GM18867 (cell line): ENCODE measurements around the gene SUPT3H.
"Not testable (repeated sequence)": the region's sequence is repeated elsewhere in the genome, so short reads cannot be mapped to it uniquely, and the experiment has no call there.

Experiments used
- ATAC-seq: cut with Tn5 transposase; IDR thresholded peaks from one replicate; pipeline ENCODE4 v1.9.1; 2021; ENCODE audit warnings: mild to moderate bottlenecking, moderate library complexity; ENCODE audit not compliant: unreplicated experiment

SUPT3H gene

DNA sequence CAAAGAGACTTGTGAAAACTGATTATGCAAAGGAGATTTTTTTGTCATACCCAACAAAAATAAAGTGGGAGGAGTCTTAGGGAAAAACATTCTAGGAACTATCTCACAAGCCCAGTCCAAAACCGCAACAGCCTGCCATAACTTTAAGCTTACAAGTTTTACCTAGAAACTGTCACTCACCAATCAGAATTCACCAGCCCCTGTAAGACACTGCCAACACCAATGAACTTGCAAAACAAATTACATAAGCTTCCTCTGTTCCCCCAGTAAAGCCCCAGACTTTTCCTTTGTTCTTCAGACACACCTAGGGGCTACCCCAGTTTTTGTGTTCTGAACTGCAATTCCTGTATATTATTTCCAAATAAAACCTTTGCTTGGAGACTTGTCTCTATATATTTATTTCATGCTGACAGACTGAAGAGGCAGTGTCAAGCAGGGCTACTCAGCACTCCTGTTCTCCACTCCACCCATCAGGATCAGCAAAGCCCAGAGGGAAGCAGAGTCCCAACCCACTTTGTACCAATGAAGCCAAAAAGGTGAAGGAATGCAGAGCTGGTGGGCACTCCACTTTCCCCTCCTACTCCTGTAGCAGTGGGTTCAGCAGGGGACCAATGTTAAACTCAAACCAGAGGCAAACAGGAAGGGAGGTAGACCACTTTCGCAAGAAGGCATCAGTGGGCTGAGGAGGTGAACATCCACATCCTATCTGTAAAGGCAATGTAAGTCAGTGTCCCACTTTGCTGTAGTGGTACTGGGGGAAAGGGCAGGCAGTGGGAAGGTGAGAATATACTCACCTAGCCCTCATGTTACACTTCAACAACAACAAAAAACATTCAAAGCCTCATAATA lies 192.1 kb downstream of the SUPT3H start:
- no peak for ATAC-seq

GRCh38 chr6:45184937-45185336 lies 192.8 kb downstream of the SUPT3H start:
- ATAC-seq = no peak

DNA sequence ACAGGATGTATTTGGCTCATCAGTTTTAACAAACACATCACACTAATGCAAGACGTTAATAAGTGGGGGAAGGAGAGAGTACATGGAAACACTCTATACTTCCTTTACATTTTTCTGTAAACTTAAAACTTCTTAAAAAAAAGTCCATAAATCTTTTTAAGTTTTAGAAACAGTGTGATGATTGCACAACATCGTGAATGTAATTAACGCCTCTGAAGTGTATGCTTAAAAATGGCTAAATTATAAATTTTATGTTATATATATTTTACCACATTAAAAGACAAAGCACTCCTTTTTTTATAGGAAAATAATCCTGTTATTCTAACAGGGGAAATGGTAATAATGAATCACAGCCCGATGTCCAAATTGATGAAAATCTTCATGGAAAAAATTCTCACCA lies 193.7 kb downstream of the SUPT3H start:
- no peak for ATAC-seq

GRCh38 chr6:45176373-45176772 lies 201.4 kb downstream of the SUPT3H start:
- ATAC-seq = not testable (repeated sequence)

DNA sequence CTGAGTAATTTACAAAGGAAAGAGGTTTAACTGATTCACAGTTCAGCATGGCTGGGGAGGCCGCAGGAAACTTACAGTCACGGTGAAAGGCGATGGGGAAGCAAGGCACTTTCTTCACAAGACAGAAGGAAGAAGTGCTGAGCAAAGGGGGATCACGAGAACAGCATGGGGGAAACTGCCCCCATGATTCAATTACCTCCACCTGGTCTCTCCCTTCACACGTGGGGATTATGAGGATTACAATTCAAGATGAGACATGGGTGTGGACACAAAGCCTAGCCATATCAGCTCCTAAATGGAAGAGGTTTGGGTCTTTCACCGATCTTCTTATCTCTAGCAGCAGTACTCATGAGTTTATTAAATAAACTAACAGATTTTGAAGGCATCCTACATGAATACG lies 202.5 kb downstream of the SUPT3H start:
- no peak for ATAC-seq

- ATAC-seq = no peak
These were observed 203.7 kb downstream of the SUPT3H start for GRCh38 chr6:45174045-45174444.

- no peak for ATAC-seq
These were observed 206.4 kb downstream of the SUPT3H start for GRCh38 chr6:45171380-45171779.

DNA sequence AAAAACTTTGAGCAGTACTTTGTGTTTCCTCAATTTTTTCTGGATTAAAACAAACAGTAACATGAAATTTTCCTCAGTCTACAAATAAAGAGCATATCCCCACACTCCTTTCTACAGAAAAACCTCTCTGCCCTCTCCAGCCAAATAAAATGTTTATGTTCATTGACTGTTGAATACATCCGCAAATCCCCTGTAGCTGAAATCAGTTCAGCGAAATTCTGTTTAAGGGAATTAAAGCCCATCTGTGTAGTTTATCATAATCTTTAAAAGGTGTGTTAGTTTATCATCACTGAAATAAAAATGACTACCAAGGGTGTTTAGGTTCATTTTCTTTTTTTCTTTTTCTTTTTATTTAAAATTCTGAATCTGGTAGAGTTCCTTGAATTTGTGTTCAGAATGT lies 207.4 kb downstream of the SUPT3H start:
- no peak for ATAC-seq

GRCh38 chr6:45169815-45170214 lies 207.9 kb downstream of the SUPT3H start:
- no peak for ATAC-seq

GRCh38 chr6:45163952-45164766 lies 213.6 kb downstream of the SUPT3H start:
- ATAC-seq = no peak

GRCh38 chr6:45160305-45160704 lies 217.4 kb downstream of the SUPT3H start:
- no peak for ATAC-seq

DNA sequence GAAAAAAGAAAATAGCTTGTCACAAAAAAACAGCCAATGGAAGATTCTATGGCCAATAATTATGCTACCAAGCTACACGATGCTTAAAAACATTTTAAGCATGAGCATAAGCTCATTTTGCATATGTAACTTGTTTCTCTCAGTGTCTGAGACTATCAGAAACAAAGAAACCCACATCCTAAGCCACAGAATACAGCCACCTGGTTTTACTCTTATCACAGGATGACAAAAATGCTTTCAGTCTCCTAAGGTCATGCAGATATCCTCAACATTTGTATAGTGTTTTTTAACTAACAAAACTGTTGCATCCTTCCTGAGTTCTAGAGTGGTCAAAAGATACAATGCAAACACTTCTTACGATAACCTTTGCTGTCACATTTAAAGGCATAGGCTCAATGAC lies 221.7 kb downstream of the SUPT3H start:
- ATAC-seq = peak; percentile 99

DNA sequence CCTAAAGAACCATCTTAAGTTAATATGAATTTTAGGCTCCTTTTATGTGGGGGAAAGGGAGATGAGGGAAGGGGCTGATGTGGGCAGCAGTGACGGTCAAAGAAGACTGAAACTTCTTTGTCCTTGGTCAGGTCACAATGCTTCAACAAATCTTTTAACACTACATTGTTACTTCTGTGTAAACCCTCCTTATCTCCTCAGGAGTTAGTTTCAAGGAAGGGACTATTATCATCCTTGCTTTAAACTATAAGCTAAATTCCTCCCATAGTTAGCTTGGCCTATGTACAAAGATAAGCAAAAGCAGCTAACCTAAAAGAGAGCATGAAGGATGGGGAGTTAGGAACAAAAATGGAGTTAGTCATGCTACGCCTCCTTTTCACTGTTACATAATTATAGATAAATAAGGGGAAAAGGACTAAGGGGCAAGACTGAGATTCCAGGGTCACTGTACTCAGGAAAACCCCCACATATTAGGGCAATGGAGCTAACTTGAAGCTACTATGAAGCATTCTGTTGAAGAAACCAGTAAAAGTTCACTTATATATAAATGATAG lies 222.3 kb downstream of the SUPT3H start:
- ATAC-seq = no peak

DNA sequence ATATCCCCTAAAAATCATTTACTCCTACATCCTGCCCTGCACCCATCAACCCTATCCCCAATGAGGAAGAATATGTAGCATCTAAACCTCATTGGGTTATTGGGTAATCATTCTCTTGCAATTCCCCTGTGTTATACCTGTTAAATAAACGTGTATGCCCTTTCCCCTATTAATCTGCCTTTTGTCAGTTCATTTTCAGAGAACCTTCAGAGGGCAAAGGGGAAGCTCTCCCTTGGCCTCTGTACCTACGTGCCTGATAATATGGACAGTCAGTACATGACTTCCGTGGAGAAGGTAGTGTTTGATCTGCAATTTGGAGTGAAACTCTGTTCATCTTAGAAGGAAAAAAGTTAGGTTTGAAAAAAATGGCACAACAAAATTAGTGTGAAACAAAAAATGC lies 223.1 kb downstream of the SUPT3H start:
- ATAC-seq = no peak

DNA sequence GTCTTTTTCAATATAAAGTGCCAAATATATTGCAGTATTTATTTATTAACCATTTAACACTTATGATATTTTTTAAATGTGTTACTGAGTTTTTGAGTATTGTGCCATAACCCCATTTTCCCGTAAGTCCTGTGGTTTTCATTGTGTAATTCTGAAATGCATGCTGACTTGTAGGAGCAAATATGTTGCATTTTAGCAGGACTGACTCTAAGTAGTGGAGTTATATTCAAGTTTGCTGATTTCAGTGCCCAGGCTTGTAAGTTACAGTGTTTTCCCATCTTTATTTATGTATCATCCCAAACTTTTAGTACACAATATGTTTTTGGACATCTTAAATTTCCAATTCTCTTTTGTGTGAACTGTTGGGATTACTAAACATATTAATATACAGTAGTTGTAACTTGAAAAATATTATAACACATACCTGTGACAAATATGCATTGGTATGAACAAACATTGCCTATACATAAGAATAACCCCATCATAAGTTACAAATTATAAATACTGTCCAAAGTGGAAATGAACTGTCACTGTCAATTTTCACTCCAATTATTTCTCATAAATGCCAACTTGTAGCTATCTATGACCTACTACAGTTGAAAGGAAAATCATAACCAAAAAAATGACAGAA lies 228.9 kb downstream of the SUPT3H start:
- no peak for ATAC-seq

- ATAC-seq = no peak
These were observed 229.5 kb downstream of the SUPT3H start for GRCh38 chr6:45148278-45148677.

DNA sequence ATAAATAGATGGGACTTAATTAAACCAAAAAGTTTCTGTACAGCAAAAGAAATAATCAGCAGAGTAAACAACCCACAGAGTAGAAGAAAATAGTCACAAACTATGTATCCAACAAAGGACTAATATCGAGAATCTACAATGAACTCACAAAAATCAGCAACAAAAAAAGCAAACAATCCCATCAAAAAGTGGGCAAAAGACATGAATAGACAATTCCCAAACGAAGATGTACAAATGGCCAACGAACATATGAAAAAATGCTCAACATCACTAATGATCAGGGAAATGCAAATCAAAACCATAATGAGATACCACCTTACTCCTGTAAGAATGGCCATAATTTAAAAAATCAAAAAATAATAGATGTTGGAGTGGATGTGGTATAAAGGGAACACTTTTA lies 232.1 kb downstream of the SUPT3H start:
- not testable (repeated sequence) for ATAC-seq

DNA sequence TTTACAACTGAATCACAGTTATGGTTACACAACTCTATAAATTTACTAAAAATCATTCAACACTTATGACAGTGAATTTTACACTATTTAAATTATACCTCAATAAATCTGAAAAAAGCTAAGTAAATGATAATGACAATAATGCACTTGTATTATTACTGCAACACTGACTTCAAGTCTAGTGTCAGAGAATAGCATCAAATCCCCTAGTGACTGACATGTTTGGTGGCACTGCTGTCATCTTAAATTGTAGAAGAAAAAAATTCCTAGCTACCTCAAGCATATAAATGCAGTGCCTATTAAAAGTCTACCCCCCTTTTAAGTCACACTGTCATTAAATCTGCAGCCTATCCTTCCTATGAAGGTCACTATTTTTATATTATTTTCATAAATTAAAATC lies 239.0 kb downstream of the SUPT3H start:
- no peak for ATAC-seq

DNA sequence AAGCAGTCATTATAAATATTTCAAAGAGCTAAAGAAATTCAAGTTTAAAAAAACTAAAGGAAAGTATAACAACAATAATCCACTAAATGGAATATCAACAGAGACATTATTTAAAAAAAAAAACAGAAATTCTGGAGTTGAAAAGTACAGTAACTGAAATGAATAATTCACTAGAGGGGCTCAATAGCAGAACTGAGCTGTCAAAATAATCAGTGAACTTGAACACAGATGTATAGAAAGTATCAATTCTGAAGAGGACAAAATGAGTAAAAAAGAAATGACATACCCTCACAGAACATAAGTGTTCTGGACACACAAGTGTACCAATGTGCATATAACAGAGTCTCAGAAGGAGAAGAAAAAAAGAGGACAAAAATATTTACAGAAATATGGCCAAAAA lies 241.2 kb downstream of the SUPT3H start:
- ATAC-seq = no peak

DNA sequence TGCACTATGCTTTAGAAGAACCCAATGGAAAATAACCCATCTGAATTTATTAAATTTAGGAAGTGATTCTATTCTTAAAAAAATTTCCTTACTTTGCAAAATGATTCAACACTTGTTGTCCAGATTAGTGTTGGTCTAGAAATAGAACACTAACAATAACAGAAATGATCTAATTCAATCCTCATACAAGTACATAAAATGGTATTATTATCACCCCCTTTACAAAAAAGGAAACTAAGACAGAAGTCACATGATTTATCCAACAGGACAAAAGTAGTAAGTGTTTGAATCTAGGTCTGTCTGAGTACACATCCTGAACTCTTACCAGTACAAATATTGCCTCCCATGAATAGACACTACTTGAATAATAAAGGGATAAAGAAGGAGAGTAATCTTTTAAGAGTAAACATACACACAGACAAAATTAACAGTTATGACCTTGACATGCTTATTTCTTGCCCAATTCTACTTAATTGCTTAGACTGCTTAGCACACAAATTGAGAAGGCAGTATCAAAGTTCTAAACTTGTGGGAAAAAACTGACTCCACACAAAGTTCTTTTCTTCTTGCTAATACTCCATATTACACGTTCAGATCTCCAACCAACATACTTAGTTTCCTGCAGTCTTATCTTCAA lies 245.0 kb downstream of the SUPT3H start:
- no peak for ATAC-seq

DNA sequence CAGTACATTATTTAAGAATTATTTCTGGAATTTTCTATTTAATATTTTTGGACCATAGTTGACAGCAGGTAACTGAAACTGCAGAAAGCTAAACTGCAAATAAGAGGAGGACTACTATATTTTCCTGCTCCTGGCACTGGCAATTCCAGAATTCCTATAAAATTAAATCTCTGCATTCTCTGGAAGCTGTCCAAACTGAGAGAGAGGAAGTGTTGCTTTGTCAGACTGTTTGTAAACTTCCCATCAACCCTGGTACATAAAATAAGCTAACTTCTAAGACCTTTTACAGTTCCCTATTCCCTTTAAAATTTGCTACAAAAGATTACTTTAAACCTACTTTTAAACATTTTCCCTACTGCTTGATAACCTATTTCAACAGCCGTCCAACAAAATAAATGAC lies 245.7 kb downstream of the SUPT3H start:
- no peak for ATAC-seq
